ENCODE data around the gene PIEZO2.
"Not testable (repeated sequence)": the region's sequence is repeated elsewhere in the genome, so short reads cannot be mapped to it uniquely, and the experiment has no call there.

The PIEZO2 gene

DNA sequence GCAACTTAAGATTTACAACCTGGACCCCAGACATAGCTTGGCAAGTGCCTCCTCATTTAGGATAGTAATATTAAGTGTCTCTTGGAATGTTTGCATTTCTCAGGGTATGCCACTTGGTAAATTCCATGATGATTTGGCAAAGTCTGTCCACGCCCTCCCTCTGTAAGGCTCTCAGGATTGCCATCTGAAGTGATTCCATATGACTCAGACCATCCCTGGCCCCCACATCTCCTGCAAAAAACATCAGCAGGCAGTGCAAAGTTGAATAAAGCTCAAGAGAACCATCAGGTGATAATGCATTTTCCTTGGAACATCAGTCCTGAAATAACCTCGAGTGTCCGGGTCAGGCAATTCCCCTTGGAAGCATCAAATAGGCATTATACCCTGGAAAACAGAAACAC lies 27.1 kb upstream of the PIEZO2 start:
- TF ChIP-seq, protein P1, sequence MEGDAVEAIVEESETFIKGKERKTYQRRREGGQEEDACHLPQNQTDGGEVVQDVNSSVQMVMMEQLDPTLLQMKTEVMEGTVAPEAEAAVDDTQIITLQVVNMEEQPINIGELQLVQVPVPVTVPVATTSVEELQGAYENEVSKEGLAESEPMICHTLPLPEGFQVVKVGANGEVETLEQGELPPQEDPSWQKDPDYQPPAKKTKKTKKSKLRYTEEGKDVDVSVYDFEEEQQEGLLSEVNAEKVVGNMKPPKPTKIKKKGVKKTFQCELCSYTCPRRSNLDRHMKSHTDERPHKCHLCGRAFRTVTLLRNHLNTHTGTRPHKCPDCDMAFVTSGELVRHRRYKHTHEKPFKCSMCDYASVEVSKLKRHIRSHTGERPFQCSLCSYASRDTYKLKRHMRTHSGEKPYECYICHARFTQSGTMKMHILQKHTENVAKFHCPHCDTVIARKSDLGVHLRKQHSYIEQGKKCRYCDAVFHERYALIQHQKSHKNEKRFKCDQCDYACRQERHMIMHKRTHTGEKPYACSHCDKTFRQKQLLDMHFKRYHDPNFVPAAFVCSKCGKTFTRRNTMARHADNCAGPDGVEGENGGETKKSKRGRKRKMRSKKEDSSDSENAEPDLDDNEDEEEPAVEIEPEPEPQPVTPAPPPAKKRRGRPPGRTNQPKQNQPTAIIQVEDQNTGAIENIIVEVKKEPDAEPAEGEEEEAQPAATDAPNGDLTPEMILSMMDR (IDR thresholded peaks at IDR 0.05; ENCODE audit: unreplicated experiment in 3 of 3) = no peak
- no peaks in the 10 kb centered on the region for H3K36me3 Mint-ChIP-seq (ENCODE audit: low read depth)
- H3K9me3 Mint-ChIP-seq = no peaks in the 10 kb centered on the region
- H3K27me3 Mint-ChIP-seq (ENCODE audit: low read depth) = peaks cover 4% of the 10 kb centered on the region
- no peak overlapping the region for H3K4me3 Mint-ChIP-seq
- peaks cover 16% of the 10 kb centered on the region for H3K4me1 Mint-ChIP-seq
- peak overlapping the region in 1 of 3 experiments; percentile 41 for H3K27ac Mint-ChIP-seq

DNA sequence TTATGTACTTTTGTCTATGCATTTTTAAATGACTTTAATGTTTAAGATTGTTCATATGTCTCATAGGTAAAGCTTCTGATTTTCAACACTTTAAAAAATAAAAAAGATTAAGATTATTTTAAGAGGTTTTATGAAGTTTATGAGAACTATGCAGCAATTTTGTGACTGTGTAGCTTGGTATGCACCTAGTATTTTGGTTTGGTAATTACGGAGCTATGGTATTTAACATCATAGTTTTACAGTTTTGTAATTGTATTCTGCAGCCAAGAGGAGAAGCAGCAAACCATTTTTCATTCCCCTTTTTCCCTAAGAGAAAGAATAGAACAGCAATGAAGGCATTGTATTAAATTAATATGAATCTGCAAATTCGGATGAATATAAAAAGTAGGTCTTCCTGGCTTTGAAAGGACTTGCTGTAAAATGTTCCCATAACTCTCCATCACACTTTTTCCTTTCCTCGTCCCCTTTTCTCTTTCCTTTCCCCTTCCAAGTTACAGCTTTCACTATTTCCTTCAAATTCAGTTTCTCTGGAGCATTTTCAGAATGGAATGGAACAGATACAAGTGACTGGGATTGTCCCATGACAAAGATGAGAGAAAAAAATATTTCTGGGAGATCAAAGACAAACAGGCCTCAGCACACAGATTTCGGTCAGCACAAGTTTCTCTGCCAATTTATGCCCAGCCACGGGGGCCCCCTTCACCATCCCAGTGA lies 26.1 kb upstream of the PIEZO2 start:
- Mint-ChIP-seq H3K4me3 (no peak overlapping the region), H3K36me3 (ENCODE audit: low read depth) (no peaks in the 10 kb centered on the region), H3K27me3 (ENCODE audit: low read depth) (no peaks in the 10 kb centered on the region), H3K27ac (peak overlapping the region in 2 of 3 experiments; percentile 1 to 41), H3K4me1 (peaks cover 16% of the 10 kb centered on the region), H3K9me3 (no peaks in the 10 kb centered on the region)
- TF ChIP-seq, protein P1 (IDR thresholded peaks at IDR 0.05; ENCODE audit: unreplicated experiment in 3 of 3) = no peak

DNA sequence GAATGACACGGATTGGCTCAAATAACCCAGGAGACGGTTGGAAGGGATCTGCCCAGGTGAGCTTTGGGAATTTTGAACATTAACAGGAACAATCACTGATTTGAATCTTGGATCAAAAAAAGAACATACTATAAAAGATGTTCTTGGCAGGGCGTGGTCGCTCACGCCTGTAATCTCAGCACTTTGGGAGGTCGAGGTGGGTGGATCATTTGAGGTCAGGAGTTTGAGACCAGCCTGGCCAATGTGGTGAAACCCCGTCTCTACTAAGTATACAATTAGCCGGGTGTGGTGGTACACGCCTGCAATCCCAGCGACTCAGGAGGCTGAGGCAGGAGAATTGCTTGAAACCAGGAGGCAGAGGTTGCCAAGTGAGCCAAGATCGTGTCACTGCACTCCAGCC lies 24.8 kb upstream of the PIEZO2 start:
- not testable (repeated sequence) for H3K27me3 Mint-ChIP-seq (ENCODE audit: low read depth); H3K4me3 Mint-ChIP-seq; H3K36me3 Mint-ChIP-seq (ENCODE audit: low read depth); H3K27ac Mint-ChIP-seq; H3K9me3 Mint-ChIP-seq
- peaks cover 16% of the 10 kb centered on the region for H3K4me1 Mint-ChIP-seq

DNA sequence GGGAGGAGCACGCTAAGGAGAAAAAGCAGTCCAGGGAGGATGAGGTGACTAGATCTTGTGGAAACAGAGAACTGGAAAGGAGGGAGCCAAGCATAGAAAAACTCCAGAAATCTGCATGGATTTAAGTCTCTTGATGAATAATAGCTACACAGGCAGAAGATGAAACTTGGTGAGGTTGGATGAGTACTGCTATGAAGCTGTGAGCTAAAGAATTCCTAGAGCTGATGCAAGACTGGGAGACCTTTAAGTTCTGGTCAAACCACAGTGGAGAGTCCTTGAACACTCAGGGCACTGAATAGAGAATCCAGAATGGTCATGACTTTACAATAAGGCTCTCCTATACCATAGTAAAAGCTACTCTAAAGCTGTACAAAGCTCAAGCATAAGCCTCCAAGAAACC lies 18.4 kb upstream of the PIEZO2 start:
- H3K4me1 Mint-ChIP-seq = no peaks in the 10 kb centered on the region
- H3K36me3 Mint-ChIP-seq (ENCODE audit: low read depth) = no peaks in the 10 kb centered on the region
- H3K9me3 Mint-ChIP-seq = no peaks in the 10 kb centered on the region
- H3K27ac Mint-ChIP-seq = no peak overlapping the region
- TF ChIP-seq, protein P1 (IDR thresholded peaks at IDR 0.05; ENCODE audit: unreplicated experiment in 3 of 3) = no peak
- H3K27me3 Mint-ChIP-seq (ENCODE audit: low read depth) = no peaks in the 10 kb centered on the region
- H3K4me3 Mint-ChIP-seq = no peak overlapping the region

DNA sequence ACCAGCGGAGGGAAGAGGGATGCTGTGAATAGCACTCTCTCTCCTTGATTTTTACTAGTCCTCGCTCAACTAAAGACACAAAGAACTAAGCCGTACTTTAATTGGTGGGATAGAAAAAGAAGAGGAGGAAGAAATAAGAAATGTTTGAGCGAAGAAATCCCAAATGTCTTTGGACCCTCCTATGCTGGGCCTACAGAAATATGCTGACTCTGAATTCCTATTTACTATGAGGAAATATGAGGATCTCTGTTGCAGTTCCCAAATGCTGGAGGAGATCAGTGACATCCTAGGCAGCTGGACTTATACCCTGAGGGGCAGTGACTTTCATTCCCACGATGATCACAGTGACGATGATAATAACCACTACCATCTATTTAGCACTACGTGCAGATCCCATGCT lies 16.6 kb upstream of the PIEZO2 start:
- Mint-ChIP-seq H3K36me3 (ENCODE audit: low read depth) (no peaks in the 10 kb centered on the region), H3K4me1 (no peaks in the 10 kb centered on the region), H3K27ac (no peak overlapping the region), H3K27me3 (ENCODE audit: low read depth) (peaks cover 5% of the 10 kb centered on the region), H3K9me3 (no peaks in the 10 kb centered on the region), H3K4me3 (no peak overlapping the region)
- TF ChIP-seq, protein P1 (IDR thresholded peaks at IDR 0.05; ENCODE audit: unreplicated experiment in 3 of 3) = no peak

DNA sequence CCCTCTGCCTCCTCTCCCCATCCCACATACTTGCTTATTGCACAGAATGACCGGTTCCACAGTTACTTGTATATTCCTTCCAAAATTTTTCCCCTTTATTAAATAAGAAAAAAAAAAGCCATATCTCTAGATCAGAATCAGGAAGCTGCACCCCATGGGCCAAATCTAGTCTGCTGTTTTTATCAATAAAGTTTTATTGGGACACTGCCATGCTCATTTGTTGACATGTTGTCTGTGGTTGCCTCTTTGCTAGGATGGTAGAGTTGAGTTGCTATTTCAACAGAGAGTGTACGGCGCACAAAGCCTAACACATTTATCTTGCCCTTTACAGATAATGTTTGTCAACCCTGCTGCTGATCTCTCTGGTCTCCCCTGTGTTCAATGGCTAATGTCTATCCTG lies 15.8 kb upstream of the PIEZO2 start:
- TF ChIP-seq, protein P1 (IDR thresholded peaks at IDR 0.05; ENCODE audit: unreplicated experiment in 3 of 3) = no peak
- no peaks in the 10 kb centered on the region for H3K9me3 Mint-ChIP-seq
- H3K27me3 Mint-ChIP-seq (ENCODE audit: low read depth) = peaks cover 5% of the 10 kb centered on the region
- no peak overlapping the region for H3K4me3 Mint-ChIP-seq
- peaks cover 6% of the 10 kb centered on the region for H3K4me1 Mint-ChIP-seq
- H3K36me3 Mint-ChIP-seq (ENCODE audit: low read depth) = no peaks in the 10 kb centered on the region
- H3K27ac Mint-ChIP-seq = no peak overlapping the region

Data from nephron (organoid).